HL-60 (cell line): ENCODE results near the gene CANX.

Experiments used
- DNase-seq, 2 experiments: peaks; one replicate each; pipeline ENCODE4 v3.0.0-alpha.2; 2010 to 2020; ENCODE audit warnings: low read depth in 1 of 2, low spot score in 1 of 2
- H3K27ac ChIP-seq: fragments of 250-450 bp; sonication (Bioruptor Pico); replicated peaks from 2 replicates; pipeline ENCODE4 v1.5.1; 2020; ENCODE audit warnings: mild to moderate bottlenecking, moderate library complexity
- H3K27me3 ChIP-seq: fragments of 250-450 bp; sonication (Bioruptor Pico); 2 replicates; pipeline ENCODE4 v1.5.1; 2021; ENCODE audit warnings: mild to moderate bottlenecking, moderate library complexity; ENCODE audit not compliant: insufficient read depth, poor library complexity, severe bottlenecking
- H3K4me3 ChIP-seq: replicated peaks from 2 replicates; pipeline ENCODE4 v1.5.1; 2011; ENCODE audit warnings: mild to moderate bottlenecking, control low read depth, low read length; ENCODE audit not compliant: insufficient read depth
- GABPA ChIP-seq: IDR thresholded peaks from 2 replicates; pipeline ENCODE4 v1.6.1; 2012; ENCODE audit warnings: low read depth
- POLR2AphosphoS5 ChIP-seq: IDR thresholded peaks from 2 replicates; pipeline ENCODE4 v1.6.1; 2012; ENCODE audit warnings: low read depth
- SPI1 ChIP-seq: IDR thresholded peaks from 2 replicates; pipeline ENCODE4 v1.6.1; 2012; ENCODE audit warnings: low read depth, mild to moderate bottlenecking, borderline replicate concordance
- TF ChIP-seq, protein P1 (sequence below): IDR thresholded peaks from one replicate; pipeline ENCODE4 v1.5.1; 2011; ENCODE audit warnings: low read length, control low read depth, inconsistent platforms; ENCODE audit not compliant: insufficient read depth
- TF ChIP-seq, protein P2 (sequence below): IDR thresholded peaks from 2 replicates; pipeline ENCODE4 v1.6.1; 2012; ENCODE audit warnings: low read depth; ENCODE audit not compliant: insufficient replicate concordance

CANX gene

DNA sequence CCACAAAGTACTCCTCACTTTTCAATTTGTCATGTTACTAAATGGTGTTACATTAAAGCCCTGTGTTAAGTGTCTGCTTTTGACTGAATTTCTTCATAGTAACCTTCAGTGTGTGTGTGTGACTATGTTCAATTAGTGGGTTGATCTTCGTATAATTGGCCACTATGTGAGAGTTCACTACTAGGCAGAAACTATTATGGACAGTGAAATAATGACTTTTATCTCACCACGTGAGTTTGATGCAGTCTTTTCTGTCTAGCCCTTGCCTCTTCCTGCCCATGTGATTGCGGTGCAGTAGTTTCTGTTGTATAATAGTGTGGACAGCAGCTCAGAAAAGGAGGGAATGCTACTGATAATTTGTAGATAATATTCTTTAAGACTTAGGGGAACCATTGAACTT lies 32.1 kb downstream of the CANX start:
- DNase-seq: peak; percentile 29 to 62
- Histone ChIP-seq H3K27ac (peak overlapping the region; percentile 79), H3K4me3 (no peak overlapping the region), H3K27me3 (no peaks in the 10 kb centered on the region)
- TF ChIP-seq, protein P1, sequence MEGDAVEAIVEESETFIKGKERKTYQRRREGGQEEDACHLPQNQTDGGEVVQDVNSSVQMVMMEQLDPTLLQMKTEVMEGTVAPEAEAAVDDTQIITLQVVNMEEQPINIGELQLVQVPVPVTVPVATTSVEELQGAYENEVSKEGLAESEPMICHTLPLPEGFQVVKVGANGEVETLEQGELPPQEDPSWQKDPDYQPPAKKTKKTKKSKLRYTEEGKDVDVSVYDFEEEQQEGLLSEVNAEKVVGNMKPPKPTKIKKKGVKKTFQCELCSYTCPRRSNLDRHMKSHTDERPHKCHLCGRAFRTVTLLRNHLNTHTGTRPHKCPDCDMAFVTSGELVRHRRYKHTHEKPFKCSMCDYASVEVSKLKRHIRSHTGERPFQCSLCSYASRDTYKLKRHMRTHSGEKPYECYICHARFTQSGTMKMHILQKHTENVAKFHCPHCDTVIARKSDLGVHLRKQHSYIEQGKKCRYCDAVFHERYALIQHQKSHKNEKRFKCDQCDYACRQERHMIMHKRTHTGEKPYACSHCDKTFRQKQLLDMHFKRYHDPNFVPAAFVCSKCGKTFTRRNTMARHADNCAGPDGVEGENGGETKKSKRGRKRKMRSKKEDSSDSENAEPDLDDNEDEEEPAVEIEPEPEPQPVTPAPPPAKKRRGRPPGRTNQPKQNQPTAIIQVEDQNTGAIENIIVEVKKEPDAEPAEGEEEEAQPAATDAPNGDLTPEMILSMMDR: no peak
- TF ChIP-seq, protein P2, sequence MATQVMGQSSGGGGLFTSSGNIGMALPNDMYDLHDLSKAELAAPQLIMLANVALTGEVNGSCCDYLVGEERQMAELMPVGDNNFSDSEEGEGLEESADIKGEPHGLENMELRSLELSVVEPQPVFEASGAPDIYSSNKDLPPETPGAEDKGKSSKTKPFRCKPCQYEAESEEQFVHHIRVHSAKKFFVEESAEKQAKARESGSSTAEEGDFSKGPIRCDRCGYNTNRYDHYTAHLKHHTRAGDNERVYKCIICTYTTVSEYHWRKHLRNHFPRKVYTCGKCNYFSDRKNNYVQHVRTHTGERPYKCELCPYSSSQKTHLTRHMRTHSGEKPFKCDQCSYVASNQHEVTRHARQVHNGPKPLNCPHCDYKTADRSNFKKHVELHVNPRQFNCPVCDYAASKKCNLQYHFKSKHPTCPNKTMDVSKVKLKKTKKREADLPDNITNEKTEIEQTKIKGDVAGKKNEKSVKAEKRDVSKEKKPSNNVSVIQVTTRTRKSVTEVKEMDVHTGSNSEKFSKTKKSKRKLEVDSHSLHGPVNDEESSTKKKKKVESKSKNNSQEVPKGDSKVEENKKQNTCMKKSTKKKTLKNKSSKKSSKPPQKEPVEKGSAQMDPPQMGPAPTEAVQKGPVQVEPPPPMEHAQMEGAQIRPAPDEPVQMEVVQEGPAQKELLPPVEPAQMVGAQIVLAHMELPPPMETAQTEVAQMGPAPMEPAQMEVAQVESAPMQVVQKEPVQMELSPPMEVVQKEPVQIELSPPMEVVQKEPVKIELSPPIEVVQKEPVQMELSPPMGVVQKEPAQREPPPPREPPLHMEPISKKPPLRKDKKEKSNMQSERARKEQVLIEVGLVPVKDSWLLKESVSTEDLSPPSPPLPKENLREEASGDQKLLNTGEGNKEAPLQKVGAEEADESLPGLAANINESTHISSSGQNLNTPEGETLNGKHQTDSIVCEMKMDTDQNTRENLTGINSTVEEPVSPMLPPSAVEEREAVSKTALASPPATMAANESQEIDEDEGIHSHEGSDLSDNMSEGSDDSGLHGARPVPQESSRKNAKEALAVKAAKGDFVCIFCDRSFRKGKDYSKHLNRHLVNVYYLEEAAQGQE: no peak
- no peak for TF ChIP-seq GABPA
- TF ChIP-seq SPI1: no peak
- peak; percentile 25 for TF ChIP-seq POLR2AphosphoS5

DNA sequence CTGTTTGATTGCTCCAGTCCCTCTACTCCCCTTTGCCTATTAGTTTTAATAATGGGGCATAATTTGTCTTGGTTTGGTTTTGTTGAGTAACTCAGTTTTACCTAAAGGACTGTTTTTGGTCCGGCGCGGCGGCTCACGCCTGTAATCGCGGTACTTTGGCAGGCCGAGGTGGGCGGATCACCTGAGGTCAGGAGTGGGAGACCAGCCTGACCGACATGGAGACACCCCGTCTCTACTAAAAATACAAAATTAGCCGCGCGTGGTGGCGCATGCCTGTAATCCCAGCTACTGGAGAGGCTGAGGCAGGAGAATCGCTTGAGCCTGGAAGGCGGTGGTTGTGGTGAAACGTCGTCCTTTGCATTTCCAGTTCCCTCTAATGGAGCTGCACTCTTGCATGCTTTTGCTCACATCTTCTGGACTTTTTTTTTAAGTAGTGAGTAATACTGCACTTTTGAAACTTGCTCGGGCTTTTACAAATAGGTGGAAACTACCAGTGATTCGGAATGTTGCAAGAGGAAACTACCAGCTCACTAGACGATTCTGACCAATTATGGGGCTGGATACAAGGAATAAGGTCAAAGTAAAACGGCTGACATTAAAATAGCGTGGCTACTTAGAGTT lies 33.1 kb downstream of the CANX start:
- H3K4me3 ChIP-seq: peak overlapping the region; percentile 16
- H3K27me3 ChIP-seq: no peaks in the 10 kb centered on the region
- peak overlapping the region; percentile 79 for H3K27ac ChIP-seq
- peak; percentile 73 to 78 for DNase-seq
- peak; percentile 68 for TF ChIP-seq POLR2AphosphoS5
- TF ChIP-seq, protein P1: no peak

DNA sequence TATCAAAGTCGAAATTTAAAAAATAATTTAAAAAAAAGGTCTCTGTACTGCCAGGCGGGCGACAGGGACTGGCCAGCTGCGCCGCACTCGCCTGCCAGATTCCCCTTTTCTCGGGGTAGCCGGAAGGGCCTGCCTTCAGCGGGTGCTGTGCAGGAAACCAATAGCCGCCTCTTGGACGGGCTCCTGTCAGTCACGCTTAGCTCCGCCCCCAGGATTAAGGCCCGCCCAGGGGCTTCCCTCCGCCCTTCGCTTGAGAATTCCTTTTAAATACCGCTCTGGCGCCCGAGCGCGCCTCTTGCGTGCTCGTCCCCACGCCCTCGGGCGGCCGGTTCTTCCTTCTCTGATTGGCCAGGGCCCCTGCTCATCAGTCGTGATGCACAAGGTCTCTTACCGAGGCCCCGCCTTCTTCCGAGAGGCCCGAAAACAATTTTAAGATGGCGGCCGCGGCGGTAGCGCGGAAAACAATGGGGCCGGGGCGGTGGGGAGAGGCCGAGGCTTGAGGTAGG lies 33.7 kb downstream of the CANX start, which contains the start of gene MAML1:
MAML1 (plus strand) TSS at position 411 of the 506 bp plus-strand sequence. CDS start 291 bp downstream, outside the sequence.
- TF ChIP-seq, protein P1: no peak
- no peak for TF ChIP-seq SPI1
- no peak; the same call in 1 of the 2 replicates for TF ChIP-seq GABPA
- TF ChIP-seq, protein P2: peak; percentile 73
- TF ChIP-seq POLR2AphosphoS5: peak; percentile 24
- Histone ChIP-seq H3K4me3 (peak within 1 kb of the TSS; percentile 82), H3K27me3 (no peaks in the 10 kb centered on the region), H3K27ac (peak within 1 kb of the TSS; percentile 79)
- DNase-seq: peak; percentile 99 to 100
